Tibial artery (tissue), 4 donors: ENCODE data around the gene FAM83F.

Source experiments
- DNase-seq, 2 donors: peaks; one replicate each; pipeline ENCODE4 v3.0.0-alpha.2; 2019
- H3K27ac ChIP-seq, 2 donors: fragments of 200-600 bp; sonication (generic) in 1 of 2; 1 replicate in 1 of 2; 2 replicates in 1 of 2; pipeline ENCODE4 v1.5.1; 2018 to 2019; ENCODE audit warnings: mild to moderate bottlenecking in 1 of 2
- H3K27me3 ChIP-seq, 2 donors: fragments of 200-600 bp; sonication (generic) in 1 of 2; one replicate each; pipeline versions ENCODE4 v1.5.1 to v1.6.0; 2016 to 2019
- H3K36me3 ChIP-seq, 3 donors: fragments of 200-600 bp; sonication (generic) in 2 of 3; one replicate each; pipeline ENCODE4 v1.5.1; 2016 to 2019; ENCODE audit warnings: mild to moderate bottlenecking in 2 of 3
- H3K4me1 ChIP-seq, 4 donors: fragments of 200-600 bp; sonication (generic) in 2 of 4; 1 replicate in 3 of 4; 2 replicates in 1 of 4; pipeline ENCODE4 v1.5.1; 2016 to 2019
- H3K4me3 ChIP-seq, 2 donors: fragments of 200-600 bp; sonication (generic) in 1 of 2; 1 replicate in 1 of 2; 2 replicates in 1 of 2; pipeline ENCODE4 v1.5.1; 2018 to 2019; ENCODE audit warnings: mild to moderate bottlenecking in 2 of 2
- H3K9me3 ChIP-seq, 3 donors: fragments of 200-600 bp; sonication (generic) in 1 of 3; one replicate each; pipeline ENCODE4 v1.5.1; 2016 to 2019
- intact Hi-C: fragments of 100-400 bp; cut with DNase I; formaldehyde crosslinking; loops from one replicate; pipeline ENCODE4 v1.15.0; 2023; ENCODE audit warnings: low total_unique reads
- TF ChIP-seq, protein P1 (sequence below), 2 experiments: fragments of 200-600 bp in 1 of 2; fragments of 450-650 bp in 1 of 2; IDR thresholded peaks; one replicate each; pipeline ENCODE4 v1.5.1; 2017 to 2019; ENCODE audit warnings: antibody characterized with exemption in 2 of 2, mild to moderate bottlenecking in 1 of 2, moderate library complexity in 1 of 2

The FAM83F gene

DNA sequence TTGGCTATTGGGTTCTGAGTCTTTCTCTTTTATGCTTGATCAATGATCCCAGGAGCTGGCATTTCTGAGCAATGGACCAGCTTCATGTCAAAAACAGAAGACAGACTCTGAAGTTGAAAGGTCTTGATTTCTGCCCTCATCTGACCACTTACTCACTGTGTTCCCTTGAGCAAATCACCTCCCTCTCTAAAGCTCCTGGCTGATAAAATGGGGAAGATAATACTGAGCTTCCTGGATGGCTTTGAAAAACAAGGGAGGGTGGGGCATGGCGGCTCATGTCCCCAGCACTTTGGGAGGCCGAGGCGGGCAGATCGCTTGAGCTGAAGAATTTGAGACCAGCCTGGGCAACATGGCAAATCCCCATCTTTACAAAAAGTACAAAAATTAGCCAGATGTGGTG is 6.4 kb downstream of the FAM83F start:
- no peaks in the 10 kb centered on the region for H3K9me3 ChIP-seq
- H3K27ac ChIP-seq = no peak overlapping the region
- peaks cover 0 to 37% (median 0%) of the 10 kb centered on the region in 4 donors for H3K4me1 ChIP-seq
- H3K4me3 ChIP-seq = no peak overlapping the region
- no peaks in the 10 kb centered on the region for H3K36me3 ChIP-seq
- H3K27me3 ChIP-seq = peaks cover 0 to 63% of the 10 kb centered on the region in 2 donors
- intact Hi-C loops = no loop called here
- TF ChIP-seq, protein P1, sequence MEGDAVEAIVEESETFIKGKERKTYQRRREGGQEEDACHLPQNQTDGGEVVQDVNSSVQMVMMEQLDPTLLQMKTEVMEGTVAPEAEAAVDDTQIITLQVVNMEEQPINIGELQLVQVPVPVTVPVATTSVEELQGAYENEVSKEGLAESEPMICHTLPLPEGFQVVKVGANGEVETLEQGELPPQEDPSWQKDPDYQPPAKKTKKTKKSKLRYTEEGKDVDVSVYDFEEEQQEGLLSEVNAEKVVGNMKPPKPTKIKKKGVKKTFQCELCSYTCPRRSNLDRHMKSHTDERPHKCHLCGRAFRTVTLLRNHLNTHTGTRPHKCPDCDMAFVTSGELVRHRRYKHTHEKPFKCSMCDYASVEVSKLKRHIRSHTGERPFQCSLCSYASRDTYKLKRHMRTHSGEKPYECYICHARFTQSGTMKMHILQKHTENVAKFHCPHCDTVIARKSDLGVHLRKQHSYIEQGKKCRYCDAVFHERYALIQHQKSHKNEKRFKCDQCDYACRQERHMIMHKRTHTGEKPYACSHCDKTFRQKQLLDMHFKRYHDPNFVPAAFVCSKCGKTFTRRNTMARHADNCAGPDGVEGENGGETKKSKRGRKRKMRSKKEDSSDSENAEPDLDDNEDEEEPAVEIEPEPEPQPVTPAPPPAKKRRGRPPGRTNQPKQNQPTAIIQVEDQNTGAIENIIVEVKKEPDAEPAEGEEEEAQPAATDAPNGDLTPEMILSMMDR (IDR thresholded peaks at IDR 0.05) = no peak
- DNase-seq = no peak

DNA sequence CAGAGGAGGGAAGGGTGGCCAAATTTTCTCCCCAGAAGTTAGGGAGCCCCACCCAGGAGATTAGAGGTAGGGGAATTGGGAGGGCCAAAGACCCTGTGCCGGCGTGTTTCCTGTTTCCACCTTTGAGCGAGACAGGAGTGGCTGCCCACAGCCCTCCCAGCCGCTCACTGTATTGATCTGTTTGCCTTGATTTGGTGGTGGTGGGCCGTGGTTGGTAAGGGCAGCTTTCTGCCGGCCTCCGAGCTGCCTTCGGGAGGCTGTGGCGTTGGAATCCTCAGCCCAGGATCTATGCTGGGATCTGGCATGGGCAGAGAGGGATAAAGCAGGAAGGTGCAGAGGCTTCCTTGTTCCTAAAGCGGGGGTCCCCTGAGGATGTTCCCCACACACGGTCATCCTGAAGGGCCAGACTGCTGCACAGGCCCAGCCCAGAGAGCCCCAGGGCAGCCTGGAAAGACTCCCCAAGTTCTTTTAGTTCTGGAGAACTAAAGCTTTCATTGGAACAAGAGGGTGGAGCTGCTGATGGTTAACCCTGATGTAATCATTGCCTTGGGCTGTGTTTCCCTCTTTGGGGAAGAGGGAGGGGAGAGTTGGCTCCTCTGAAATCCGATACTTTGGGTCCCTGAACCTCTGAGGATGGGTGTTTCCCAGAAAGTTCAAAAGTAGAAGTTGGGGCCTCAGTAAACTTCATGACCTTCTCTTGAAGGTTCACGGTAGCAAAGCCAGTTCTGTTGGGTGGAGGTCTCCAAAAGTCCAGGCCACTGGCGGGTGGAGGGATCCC is 7.2 kb downstream of the FAM83F start:
- intact Hi-C loops = no loop called here
- no peak for DNase-seq
- Histone ChIP-seq H3K36me3 (no peaks in the 10 kb centered on the region), H3K27me3 (peaks cover 0 to 55% of the 10 kb centered on the region in 2 donors), H3K27ac (no peak overlapping the region), H3K9me3 (no peaks in the 10 kb centered on the region), H3K4me3 (no peak overlapping the region), H3K4me1 (peaks cover 0 to 37% (median 0%) of the 10 kb centered on the region in 4 donors)
- TF ChIP-seq, protein P1 (IDR thresholded peaks at IDR 0.05) = no peak

DNA sequence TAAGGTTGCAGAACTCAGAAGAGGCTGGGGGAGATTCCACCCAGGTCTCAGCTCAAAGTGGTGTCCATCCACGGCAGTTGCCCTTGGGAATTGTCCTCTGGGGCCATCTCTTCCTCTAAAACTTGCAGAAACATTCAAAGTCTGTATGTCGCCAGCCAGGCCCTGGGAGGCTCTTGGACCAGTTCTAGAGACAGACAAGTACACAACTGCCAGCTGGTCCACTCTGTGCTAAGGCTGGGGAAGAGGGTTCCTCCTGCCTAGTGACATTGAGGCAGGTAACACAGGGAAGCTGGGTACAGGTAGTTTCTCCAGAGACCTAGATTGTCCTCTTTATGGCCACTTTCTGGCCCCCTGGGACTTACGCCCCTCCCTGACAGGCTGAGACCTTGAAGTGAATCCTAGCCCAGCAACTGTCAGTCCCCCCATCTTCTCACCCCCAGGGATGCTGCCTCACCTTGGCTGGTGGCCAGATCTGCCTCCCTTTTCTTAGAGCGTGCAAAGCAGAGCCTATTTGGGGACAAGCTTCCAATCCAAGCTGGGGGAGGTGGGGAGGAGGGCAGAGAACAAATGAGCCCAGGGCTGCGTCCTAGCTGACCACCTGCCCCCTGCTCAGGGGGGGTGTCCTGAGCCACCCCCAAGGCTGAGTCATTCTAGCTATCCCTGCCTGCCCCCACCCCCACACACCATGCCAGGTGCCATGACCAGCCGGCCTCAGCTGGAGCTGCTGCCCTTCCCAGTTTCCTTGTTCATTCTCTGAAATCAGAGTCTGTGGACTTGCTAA is 8.4 kb downstream of the FAM83F start:
- TF ChIP-seq, protein P1 (IDR thresholded peaks at IDR 0.05) = no peak
- Histone ChIP-seq H3K4me3 (no peak overlapping the region), H3K4me1 (peaks cover 0 to 30% (median 0%) of the 10 kb centered on the region in 4 donors), H3K27me3 (peaks cover 0 to 48% of the 10 kb centered on the region in 2 donors), H3K36me3 (no peaks in the 10 kb centered on the region), H3K9me3 (no peaks in the 10 kb centered on the region), H3K27ac (no peak overlapping the region)
- intact Hi-C loops = no loop called here
- no peak for DNase-seq

DNA sequence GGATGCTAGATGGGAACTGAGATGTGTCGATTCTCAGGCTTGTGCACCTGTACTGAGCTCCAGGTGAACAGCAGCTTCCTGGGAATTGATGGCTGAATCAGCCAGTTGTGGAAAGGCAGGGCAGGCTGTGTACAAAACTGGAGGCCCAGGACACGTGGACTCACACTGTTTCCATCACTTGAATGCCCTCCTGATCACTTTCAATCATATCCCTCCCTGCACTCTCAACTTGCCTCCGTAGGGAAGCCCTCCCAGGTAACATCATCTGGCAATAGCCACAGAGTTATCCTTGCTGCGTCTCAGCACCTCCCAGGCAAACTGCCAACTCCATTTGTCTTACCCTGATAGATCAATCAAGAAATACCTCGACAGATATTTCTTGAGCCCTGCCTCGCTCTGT is 10.1 kb downstream of the FAM83F start:
- peaks cover 0 to 22% (median 0%) of the 10 kb centered on the region in 4 donors for H3K4me1 ChIP-seq
- no peak overlapping the region for H3K27ac ChIP-seq
- TF ChIP-seq, protein P1 (IDR thresholded peaks at IDR 0.05) = no peak
- no peaks in the 10 kb centered on the region for H3K9me3 ChIP-seq
- DNase-seq = no peak
- intact Hi-C loops = no loop called here
- peaks cover 0 to 49% of the 10 kb centered on the region in 2 donors for H3K27me3 ChIP-seq
- no peaks in the 10 kb centered on the region for H3K36me3 ChIP-seq
- no peak overlapping the region for H3K4me3 ChIP-seq

GRCh38 chr22:40006641-40007040 is 11.9 kb downstream of the FAM83F start:
- Histone ChIP-seq H3K4me1 (peaks cover 0 to 18% (median 0%) of the 10 kb centered on the region in 4 donors), H3K27ac (no peak overlapping the region), H3K36me3 (no peaks in the 10 kb centered on the region), H3K27me3 (peaks cover 0 to 56% of the 10 kb centered on the region in 2 donors), H3K4me3 (no peak overlapping the region), H3K9me3 (no peaks in the 10 kb centered on the region)
- TF ChIP-seq, protein P1 (IDR thresholded peaks at IDR 0.05) = no peak
- intact Hi-C loops = no loop called here
- DNase-seq = no peak
